Muscle of arm (tissue), 12 donors: ENCODE results near the gene PLEKHJ1. TPM values are rescaled to one million over a fixed set of nuclear protein-coding genes. Genes with fewer than 3 reads are reported as not detected.

Experiments used
- DNase-seq: peaks from one replicate; pipeline ENCODE4 v3.0.0-alpha.2; 2013
- polyA plus RNA-seq, 12 donors: library from polyadenylated mRNA; unstranded; fragments of 120-200 nt; gene quantifications; one replicate each; pipeline ENCODE4 v1.2.1, GENCODE V29; 2013; ENCODE audit not compliant: insufficient read length in 12 of 12

Gene PLEKHJ1
- polyA plus RNA-seq, 12 donors: 41.5 to 161 (median 54.8) TPM; not detected in 1

DNA sequence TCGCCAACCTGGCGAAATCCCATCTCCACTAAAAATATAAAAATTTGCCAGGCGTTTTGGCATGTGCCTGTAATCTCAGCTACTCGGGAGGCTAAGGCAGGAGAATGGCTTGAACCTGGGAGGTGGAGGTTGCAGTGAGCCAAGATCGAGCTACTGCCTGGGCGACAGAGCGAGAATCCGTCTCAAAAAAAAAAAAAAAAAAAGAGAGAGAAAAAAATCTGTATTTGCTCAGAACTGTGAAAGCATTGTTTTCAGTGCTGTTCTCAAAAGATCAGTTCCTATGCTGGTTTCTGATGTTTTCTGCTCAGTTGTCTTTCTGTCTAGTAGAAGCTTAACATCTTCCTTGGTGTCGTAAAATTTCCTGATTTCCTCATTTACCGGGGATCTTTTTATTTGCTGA is 3.0 kb upstream of the PLEKHJ1 start:
- no peak for DNase-seq

DNA sequence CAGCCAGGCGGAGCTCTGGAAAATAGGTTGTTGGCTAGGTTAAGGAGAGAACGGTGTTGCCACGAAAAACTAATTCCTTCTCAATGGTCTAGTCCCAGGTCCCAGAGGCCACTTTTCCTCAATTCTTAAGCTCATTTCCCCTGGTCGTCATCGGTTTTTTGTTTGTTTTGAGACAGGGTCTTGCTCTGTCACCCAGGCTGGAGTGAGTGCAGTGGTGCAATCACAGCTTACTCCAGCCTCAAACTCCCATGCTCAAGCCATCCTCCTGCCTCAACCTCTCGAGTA is 1.7 kb upstream of the PLEKHJ1 start:
- DNase-seq: no peak

DNA sequence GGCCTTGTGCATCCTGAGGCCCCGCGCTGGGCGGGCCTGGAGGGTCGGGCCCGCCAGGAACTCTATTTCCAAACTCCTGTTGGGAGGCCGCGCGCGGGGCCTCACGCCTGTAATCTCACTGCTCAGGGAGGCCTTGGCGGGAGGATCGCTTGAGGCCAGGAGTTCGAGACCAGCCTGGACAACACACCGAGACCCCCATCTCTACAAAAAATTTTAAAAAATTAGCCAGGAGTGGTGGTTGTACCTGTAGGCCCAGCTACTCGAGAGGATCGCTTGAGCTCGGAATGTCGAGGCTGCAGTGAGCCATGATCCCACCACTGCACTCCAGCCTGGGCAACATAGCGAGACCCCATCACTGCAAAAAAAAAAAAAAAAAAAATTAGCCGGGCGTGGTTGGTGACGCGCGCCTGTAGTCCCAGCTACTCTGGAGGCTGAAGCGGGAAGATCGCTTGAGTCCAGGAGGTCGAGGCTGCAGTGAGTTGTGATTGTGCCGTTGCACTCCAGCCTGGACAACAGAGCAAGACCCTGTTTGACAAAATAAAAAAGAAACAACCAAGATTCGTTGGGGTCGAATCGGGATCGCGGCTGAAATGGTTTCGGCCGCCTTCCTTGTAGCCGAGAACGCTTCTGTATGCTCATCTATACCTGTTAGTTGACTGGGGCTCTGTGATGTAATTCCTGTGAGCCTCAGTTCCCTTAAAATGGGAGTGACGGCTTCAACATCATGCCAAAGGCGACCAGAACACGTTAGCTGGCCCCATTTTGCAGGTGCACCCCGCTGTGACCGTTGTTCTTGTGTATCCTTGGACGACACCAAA is 1.1 kb upstream of the PLEKHJ1 start:
- no peak for DNase-seq

DNA sequence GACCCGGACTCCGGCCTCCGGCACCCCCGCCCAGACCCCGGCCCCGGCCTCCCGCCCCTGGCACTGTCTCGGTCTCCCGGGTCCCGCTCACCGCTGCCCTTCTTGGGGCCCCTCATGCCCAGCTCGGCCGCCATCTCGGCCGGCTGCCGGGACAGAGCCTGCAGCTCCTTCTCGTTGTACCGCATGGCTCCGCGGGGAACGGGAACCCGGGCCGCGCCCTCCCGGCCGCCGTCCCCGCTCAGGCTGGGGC is 140 bp downstream of the PLEKHJ1 start:
- DNase-seq: no peak

DNA sequence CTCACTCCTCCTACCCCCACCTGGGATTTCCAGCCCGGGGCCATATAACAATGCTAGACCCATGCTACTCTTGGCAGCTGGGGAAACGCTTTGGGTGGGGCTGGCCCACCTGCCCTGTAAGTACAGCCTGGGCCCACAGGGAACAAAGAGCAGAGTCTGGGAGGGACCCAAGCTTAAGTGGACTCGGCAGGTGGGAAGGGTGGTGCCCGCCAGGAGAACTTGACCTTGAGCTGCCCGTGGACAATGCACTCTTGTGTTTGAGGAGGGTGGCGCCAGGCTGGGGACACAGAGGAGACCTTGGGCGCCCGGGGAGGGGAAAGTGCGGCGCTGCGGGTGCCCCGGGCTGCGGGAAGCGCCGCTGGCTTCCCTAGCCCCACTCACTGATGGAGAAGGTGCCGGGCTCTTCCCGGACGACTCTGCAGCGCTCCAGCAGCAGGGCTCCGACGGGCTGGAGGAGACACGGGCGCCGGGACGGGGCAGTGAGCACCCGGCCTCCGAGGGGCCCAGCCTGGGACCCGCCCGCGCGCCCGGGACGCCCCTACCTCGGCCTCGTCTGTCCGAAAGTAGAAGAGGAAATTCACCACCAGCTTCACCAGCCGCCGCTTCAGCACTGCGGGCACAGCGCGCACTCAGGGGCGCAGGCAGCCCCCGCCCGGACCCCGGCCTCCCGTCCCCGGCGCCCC is 607 bp downstream of the PLEKHJ1 start:
- DNase-seq: no peak

DNA sequence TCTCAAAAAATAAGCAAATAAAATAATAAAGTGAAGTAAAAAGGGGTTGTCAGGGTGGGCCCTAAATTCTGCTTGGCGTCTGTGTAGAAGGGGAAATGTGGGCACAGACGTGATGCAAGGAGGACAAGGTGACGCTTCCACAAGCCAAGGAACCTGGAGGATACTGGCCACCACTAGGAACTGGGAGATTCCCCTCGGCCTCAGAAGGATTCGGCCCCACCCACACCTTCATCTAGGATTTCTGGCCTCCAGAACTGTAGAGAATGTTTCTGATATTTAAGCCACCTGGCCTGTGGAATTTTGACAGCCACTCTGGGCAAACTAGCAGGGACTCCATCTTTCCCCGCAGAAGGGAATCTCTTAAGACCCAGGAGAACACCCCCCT is 1.1 kb downstream of the PLEKHJ1 start:
- DNase-seq: no peak

DNA sequence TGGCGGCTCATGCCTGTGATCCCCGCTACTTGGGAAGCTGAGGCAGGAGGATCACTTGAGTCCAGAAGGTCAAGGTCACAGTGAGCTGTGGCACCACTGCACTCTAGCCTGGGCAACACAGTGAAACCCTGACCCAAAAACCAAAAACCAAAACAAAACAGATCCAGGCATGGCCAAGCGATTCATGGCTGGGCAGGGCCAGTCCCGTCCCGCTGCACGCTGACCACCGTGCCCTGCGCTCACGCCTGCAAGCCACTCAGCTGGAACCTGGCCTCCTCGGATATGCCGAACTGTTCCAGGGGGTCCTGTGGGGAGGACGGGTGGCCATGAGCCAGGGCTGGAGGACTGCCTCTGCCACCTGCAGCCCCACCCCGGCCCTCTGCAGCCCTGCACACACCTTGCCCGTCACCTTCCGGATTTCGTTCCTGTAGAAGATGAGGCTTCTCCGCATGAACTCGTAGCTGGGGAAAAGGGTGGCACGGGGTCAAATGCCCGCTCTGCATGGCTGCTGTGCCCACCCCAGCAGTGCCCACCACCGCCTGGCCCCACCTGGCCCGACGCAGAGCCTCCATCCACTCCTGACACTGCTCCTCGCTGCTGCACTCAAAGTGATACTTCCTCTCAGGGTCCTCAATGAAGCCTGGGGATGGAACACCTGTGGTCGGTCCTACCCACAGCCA is 2.4 kb downstream of the PLEKHJ1 start:
- DNase-seq: no peak

DNA sequence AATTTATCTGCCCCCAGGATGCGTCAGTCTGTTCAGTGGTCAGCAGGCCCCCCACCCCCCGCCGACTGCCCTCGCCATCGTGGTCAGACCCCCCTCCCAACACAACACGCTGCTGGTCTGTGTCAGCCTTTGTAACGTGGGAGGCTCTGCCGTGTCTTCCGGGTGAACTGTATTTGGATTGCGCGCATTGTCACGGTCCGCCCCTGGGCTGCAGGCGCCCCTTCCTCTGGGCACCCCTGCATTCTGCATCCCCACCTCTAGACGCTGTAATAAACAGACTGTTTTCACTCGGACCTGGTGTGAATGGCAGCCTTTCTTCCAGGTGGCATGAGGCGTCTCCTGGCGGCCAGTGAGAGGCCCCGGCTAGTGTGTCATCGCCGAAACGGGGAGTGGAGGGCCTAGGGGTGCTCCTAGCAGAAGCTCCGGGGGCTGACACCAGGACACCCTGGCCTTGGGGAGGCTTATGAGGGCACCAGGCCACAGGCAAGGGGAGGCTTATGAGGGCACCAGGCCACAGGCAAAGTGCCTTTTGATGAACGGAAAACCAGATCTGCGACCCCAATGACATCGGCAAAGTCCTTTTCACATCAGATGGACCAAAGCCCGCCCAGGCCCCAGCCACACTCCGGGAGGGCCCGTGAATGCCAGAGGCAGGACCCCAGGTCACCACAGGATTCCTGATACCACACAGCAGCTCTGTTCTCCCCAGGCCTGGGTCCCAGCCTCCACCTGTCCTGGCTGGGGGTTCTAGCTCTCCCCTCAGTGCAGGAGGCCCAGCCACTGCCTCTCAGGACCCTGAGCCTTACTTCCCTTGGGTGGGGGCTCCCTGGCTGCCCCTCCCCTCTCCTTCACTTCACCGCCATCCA is 3.6 kb downstream of the PLEKHJ1 start:
- DNase-seq: no peak

DNA sequence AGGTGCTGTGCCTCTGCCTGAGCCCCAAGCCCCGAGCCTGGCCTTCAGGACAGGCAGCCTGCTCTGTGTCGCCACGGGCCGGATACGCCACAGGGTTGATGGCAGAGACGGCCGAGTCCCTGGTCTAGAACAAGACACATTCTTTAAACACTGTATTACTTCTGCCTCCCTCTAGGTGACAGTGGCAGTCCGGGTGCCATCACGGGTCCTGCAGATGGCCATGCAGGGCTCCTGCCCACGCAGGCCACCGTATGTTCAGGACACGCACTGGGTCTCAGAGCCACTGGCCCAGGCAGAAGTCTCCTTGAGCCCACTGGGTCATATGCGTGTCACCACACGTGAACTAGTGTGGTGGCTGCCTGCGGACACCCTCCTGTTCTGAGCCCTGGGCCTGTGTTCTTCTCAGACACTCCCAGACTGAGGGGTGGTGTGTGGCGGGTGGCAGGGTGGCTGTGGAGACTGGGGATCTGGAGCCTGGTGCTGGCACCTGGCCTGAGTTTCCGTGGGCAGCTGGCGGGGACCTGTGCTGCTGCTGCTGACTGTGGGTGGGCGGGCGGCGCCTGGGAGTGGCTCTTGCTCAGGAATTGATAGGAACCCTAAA is 4.4 kb downstream of the PLEKHJ1 start:
- no peak for DNase-seq

DNA sequence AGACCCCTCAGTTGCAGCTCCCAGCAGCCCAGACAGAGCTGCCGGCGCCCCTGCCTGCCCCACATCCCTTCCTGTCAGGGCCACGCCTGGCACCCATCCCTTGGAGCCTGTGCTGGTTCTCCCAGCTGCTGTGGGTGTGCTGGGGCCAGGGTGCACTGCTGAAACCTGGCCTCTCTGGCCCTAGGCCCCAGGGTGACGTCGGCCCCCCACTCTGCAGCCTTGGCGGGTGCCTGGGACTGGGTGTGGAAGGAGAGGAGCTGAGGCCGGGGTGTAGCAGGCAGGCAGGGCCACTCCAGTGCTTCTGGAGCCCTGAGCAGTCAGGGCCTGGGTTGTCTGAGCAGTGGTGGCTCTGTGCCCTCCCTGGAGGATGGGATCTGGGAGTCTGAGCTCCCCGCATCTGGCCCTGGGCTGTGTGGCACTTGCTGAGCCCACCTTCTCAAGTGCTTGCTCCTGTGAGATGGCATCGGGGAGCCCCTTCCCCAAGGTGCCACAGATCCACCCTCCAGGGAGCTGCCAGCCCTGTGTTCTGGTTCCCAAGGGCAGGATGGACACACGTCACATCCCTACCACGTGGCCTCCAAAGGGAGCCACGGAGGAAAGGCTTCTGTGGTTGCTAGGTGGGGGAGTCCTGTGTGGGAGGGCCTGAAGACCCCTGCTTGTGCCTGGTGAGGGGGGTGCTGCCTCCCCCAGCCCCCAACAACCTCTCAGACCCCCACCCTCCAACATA is 5.2 kb downstream of the PLEKHJ1 start:
- DNase-seq: no peak

DNA sequence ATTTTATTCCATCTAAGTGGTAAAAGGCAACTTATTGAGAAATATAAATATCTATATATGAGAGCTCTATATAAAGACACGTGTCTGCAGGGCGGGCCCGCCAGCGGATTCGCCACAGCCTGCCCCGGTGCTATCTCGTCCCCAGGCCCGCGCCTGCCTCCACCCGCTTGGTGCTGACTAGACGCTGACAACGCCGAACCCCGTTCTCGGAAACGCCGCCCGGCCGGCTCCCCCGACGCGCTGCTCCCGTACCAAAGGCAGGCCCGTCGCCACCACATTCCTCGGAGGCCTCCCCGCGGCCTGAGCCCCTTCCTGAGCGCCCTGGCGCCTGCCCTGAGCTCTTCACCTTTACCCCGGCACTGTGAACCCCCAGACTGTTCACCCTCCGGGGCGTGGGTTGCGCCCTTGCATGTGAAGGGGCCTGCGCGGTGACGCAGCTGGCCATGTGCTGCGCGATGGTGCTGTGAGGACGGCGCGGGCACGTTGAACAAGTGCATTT is 6.0 kb downstream of the PLEKHJ1 start:
- no peak for DNase-seq

DNA sequence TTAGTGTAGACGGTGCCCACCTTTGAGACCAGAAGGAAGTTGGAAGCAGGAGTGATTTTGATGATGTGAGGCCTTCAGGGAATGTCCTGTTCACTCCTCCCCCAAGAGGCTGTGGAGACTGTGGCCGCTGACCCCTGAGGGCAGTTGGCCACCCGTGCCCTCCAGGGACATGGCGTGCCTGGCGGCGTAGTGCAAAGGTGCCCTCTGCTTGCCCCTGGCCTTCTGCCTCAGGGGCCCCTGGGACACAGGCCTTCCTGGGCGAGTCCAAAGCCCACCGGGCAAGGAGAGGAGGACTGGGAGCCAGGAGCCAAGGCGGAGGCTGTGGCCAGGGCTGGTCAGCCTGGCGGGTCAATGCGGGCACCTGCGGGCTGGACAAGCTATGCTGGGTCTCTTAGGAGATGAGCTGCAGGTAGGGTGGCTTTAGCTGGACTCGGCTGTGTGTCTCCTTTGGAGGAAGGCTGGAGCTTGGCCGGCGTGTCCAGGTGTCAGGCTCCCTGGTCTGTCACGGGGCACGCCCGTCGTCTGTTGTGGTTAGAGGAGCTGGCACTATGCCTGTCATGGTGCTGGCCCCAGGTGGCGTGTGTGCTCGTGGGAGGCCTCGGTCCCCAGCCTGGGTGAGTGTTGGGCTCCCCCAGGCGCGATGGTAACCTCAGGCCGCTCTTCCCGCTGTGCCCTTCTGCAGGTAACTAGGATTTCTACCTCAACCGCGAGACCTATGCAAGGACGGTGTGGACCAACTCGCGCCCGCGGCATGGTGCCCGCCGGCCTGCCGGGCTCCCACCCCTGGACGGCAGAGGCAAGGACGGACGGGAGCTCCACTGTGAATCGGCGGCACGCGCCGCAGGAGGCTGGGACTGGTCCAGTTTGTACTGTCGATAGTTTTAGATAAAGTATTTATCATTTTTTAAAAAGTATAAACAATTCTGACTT is 6.8 kb downstream of the PLEKHJ1 start:
- DNase-seq: no peak

DNA sequence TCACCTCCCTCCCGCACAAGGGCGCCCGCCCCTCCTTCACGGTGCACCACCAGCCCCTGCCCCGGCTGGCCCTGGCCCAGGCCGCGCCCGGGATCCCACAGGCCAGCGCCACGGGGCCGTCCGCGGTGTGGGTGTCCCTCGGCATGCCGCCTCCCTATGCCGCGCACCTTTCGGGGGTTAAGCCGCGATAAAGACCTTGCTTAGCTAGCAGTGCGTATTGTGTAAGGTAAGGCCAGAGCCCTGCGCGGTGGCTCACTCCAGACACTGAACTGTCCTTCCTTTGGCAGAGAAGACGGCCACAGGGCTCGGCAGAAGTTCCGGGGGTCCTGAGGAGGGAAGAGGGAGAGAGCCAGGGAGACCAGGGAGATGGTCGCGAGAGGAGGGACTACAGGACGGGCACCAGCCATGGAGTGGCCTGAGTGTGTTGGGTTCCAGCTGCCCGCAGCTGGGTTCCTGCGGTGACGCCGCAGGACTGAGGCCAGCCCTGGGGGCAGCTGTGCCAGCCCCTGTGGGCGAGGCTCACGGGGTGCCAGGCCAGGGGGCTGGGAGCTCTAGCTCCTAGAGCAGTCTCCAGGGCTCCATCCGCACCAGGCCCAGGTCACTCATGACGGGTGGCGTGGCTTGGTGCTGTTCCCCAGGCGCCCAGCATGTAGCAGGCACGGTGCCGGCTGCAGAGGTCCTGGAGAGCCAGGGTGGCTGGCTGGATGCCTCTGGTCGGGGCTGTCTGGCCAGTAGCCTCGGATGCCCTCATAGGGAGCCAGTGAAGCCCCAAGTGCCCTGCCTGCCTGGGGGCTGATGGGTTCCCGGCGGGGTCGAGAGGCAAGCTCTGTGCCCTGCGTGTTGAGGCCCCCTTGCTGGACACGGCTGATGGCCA is 7.7 kb downstream of the PLEKHJ1 start:
- no peak for DNase-seq

DNA sequence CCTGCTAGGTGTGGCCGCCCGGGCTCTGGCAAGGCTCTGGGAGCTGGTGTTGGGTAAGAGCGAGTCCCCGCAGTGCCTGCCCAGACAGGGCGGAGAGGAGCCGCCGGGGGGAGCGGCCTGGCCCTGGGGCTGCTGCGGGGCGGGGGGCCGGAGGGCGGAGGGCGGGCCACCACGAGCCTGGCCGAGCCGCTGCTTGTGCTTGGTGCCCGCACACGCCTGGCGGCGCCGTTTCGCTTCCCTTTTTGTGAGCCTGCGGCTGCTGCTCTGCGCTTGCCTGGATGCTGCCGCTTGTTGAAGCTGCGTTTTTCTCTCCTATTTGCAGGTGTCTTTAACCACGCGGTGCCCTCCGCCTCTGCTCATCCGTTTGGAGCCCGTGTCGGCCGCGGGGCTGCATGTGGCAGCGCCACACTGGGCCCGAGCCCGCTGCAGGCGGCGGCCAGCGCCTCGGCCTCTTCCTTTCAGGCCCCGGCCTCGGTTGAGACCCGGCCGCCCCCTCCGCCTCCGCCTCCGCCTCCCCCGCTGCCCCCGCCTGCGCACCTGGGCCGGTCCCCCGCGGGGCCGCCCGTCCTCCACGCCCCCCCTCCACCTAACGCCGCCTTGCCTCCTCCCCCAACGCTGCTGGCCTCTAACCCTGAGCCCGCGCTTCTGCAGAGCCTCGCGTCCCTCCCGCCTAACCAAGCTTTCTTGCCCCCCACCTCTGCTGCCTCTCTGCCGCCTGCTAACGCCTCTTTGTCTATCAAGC is 8.5 kb downstream of the PLEKHJ1 start:
- DNase-seq: no peak

DNA sequence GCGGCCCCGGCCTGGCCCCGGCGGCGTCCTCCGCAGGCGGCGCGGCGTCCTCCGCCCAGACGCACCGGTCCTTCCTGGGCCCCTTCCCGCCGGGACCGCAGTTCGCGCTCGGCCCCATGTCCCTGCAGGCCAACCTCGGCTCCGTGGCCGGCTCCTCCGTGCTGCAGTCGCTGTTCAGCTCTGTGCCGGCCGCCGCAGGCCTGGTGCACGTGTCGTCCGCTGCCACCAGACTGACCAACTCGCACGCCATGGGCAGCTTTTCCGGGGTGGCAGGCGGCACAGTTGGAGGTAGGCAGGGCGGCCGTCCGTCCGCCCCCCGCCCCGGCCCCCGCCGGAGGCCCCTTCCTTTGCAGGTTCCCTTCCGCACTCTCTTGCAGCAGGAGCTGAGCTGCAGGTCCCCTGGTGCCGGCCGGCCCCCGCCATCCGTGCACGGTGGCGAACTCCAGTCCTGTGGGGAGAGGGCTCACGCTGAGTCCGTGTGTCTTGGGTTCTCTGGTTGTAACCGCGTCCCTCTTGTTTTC is 9.2 kb downstream of the PLEKHJ1 start:
- DNase-seq: no peak

DNA sequence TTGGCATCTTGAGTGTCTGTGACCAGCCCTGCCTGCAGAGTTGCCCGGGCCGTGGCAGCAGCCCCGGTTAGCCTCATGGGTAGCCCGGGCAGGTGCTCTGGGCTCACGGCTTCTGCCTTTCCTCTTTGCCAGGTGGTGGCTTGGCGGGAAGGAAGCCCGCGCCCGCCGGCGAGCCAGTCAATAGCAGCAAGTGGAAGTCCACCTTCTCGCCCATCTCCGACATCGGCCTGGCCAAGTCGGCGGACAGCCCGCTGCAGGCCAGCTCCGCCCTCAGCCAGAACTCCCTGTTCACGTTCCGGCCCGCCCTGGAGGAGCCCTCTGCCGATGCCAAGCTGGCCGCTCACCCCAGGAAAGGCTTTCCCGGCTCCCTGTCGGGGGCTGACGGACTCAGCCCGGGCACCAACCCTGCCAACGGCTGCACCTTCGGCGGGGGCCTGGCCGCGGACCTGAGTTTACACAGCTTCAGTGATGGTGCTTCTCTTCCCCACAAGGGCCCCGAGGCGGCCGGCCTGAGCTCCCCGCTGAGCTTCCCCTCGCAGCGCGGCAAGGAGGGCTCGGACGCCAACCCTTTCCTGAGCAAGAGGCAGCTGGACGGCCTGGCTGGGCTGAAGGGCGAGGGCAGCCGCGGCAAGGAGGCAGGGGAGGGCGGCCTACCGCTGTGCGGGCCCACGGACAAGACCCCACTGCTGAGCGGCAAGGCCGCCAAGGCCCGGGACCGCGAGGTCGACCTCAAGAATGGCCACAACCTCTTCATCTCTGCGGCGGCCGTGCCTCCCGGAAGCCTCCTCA is 9.9 kb downstream of the PLEKHJ1 start:
- DNase-seq: no peak

DNA sequence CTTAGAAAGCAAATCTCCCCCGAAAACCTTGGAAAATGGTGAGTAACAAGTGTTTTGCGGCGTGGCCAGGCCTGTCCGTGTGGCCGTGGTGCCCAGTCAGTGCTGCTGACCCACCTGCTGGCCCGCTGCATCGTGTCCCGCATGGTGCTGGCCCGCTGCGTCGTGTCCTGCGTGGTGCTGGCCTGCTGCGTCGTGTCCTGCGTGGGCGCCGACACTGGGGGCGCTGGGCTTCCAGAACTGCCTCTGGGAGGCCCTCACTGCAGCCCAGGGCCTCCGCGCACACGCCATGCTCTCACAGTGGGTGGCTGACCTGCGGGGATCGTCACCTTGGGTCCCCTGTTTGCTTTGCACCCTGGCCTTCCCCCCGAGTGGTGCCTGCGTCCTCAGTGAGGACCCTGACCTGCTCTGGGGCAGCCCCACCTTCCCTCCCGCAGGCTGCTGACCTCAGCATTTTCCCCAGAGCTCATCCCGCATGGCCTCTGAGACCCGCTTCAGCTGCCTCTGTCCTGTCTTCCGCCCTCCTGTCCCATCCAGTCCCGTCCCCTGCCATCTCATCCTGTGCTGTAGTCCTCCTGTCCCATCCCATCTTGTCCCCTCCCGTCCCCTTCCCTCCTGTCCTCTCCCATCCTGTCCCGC is 10.6 kb downstream of the PLEKHJ1 start:
- DNase-seq: no peak
